Ishikawa (cell line): ENCODE measurements around the gene ZNF48.

Experiments used
- CEBPB ChIP-seq: IDR thresholded peaks from 2 replicates; pipeline ENCODE4 v1.6.1; 2012
- CREB1 ChIP-seq: IDR thresholded peaks from 2 replicates; pipeline ENCODE4 v1.6.1; 2012; ENCODE audit warnings: low read depth
- EGR1 ChIP-seq: IDR thresholded peaks from 2 replicates; pipeline ENCODE4 v1.6.1; 2012
- EP300 ChIP-seq: IDR thresholded peaks from 2 replicates; pipeline ENCODE4 v1.6.1; 2012; ENCODE audit warnings: borderline replicate concordance
- FOXM1 ChIP-seq: IDR thresholded peaks from 2 replicates; pipeline ENCODE4 v1.6.1; 2012; ENCODE audit warnings: low read depth, borderline replicate concordance
- NFIC ChIP-seq: IDR thresholded peaks from 2 replicates; pipeline ENCODE4 v1.6.1; 2012
- RAD21 ChIP-seq: IDR thresholded peaks from 2 replicates; pipeline ENCODE4 v1.6.1; 2012; ENCODE audit warnings: low read depth
- TAF1 ChIP-seq: IDR thresholded peaks from 2 replicates; pipeline ENCODE4 v1.6.1; 2012; ENCODE audit warnings: low read depth, mild to moderate bottlenecking
- TCF12 ChIP-seq: IDR thresholded peaks from 2 replicates; pipeline ENCODE4 v1.6.1; 2012; ENCODE audit warnings: low read depth
- TEAD4 ChIP-seq: IDR thresholded peaks from 2 replicates; pipeline ENCODE4 v1.6.1; 2012
- YY1 ChIP-seq: IDR thresholded peaks from 2 replicates; pipeline ENCODE4 v1.6.1; 2012; ENCODE audit warnings: low read depth
- ZBTB7A ChIP-seq: IDR thresholded peaks from 2 replicates; pipeline ENCODE4 v1.6.1; 2012; ENCODE audit warnings: low read depth
- TF ChIP-seq, protein P1 (sequence below): IDR thresholded peaks from 2 replicates; pipeline ENCODE4 v1.6.1; 2012
- TF ChIP-seq, protein P2 (sequence below): IDR thresholded peaks from 2 replicates; pipeline ENCODE4 v1.6.1; 2012
- TF ChIP-seq, protein P3 (sequence below): IDR thresholded peaks from 2 replicates; pipeline ENCODE4 v1.6.1; 2012; ENCODE audit warnings: low read depth, mild to moderate bottlenecking

ZNF48 gene

DNA sequence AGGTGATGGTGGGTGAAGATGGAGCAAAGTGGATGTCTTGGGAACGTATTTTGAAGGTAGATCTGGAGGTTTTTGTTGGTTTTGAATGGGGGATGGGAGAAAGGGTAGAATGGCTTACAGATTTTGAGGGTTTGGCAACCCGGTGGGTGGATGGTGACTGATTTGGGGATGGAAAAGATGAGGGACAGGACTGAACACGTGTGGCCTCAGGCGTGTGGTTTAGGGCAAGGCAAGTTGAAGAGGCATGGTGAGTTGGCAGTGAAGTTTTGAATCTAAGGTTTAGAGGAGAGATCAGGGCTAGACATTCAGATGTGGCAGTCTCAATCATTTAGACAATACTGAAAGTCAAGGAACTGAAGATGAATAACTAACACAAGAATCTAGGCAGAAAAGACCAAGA is 39.6 kb downstream of the ZNF48 start:
- TF ChIP-seq RAD21: no peak
- TF ChIP-seq, protein P1, sequence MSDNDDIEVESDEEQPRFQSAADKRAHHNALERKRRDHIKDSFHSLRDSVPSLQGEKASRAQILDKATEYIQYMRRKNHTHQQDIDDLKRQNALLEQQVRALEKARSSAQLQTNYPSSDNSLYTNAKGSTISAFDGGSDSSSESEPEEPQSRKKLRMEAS: no peak

DNA sequence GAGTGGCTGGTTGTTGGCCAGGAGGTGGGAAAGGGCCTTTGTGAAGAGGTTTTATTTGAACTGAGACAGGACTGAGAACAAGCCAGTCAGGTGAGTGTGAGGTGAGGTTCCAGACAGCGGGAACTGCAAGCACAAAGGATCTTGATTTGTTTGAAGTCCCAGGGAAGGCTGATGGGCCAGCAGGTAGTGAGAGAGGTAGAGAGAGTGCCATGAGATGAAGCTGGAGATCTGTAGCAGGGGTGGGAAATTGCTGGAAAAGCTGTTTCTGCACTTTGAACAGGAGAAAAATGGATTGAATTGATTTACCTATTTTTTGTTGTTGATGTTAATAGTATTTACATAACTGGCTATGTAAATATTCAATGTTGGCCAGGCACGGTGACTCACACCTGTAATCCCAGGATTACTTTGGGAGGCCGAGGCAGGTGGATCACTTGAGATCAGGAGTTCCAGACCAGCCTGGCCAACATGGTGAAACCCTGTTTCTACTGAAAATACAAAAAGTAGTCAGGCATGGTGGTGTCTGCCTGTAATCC is 42.4 kb downstream of the ZNF48 start:
- TF ChIP-seq, protein P2, sequence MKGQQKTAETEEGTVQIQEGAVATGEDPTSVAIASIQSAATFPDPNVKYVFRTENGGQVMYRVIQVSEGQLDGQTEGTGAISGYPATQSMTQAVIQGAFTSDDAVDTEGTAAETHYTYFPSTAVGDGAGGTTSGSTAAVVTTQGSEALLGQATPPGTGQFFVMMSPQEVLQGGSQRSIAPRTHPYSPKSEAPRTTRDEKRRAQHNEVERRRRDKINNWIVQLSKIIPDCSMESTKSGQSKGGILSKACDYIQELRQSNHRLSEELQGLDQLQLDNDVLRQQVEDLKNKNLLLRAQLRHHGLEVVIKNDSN: no peak
- TF ChIP-seq RAD21 (no peak), ZBTB7A (no peak), TEAD4 (no peak), CREB1 (no peak), EGR1 (no peak), TCF12 (no peak), NFIC (no peak), EP300 (no peak), CEBPB (no peak), YY1 (no peak), TAF1 (no peak), FOXM1 (no peak)
- TF ChIP-seq, protein P1: no peak
- TF ChIP-seq, protein P3, sequence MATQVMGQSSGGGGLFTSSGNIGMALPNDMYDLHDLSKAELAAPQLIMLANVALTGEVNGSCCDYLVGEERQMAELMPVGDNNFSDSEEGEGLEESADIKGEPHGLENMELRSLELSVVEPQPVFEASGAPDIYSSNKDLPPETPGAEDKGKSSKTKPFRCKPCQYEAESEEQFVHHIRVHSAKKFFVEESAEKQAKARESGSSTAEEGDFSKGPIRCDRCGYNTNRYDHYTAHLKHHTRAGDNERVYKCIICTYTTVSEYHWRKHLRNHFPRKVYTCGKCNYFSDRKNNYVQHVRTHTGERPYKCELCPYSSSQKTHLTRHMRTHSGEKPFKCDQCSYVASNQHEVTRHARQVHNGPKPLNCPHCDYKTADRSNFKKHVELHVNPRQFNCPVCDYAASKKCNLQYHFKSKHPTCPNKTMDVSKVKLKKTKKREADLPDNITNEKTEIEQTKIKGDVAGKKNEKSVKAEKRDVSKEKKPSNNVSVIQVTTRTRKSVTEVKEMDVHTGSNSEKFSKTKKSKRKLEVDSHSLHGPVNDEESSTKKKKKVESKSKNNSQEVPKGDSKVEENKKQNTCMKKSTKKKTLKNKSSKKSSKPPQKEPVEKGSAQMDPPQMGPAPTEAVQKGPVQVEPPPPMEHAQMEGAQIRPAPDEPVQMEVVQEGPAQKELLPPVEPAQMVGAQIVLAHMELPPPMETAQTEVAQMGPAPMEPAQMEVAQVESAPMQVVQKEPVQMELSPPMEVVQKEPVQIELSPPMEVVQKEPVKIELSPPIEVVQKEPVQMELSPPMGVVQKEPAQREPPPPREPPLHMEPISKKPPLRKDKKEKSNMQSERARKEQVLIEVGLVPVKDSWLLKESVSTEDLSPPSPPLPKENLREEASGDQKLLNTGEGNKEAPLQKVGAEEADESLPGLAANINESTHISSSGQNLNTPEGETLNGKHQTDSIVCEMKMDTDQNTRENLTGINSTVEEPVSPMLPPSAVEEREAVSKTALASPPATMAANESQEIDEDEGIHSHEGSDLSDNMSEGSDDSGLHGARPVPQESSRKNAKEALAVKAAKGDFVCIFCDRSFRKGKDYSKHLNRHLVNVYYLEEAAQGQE: no peak

DNA sequence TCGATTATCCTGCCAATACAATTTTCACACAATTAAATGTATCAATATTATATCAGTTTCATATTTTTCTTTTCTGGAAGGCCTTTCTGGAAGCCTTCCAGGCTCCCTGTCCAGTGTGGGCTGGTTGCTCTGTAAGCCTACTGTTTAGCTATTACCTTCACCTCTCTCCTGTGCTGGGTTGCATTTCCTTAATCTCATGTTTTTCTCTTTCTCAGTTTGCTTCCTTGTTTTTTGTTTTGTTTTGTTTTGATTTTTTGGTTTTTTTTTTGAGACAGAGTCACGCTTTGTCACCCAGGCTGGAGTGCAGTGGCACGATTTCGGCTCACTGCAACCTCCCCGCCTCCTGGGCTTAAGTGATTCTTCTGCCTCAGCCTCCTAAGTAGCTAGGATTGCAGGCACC is 43.6 kb downstream of the ZNF48 start:
- TF ChIP-seq TCF12 (no peak), EP300 (no peak), TAF1 (no peak), NFIC (no peak), YY1 (no peak), CEBPB (no peak), CREB1 (no peak), EGR1 (no peak), ZBTB7A (no peak), FOXM1 (no peak), TEAD4 (no peak), RAD21 (no peak)
- TF ChIP-seq, protein P2: no peak
- TF ChIP-seq, protein P3: no peak
- TF ChIP-seq, protein P1: no peak

DNA sequence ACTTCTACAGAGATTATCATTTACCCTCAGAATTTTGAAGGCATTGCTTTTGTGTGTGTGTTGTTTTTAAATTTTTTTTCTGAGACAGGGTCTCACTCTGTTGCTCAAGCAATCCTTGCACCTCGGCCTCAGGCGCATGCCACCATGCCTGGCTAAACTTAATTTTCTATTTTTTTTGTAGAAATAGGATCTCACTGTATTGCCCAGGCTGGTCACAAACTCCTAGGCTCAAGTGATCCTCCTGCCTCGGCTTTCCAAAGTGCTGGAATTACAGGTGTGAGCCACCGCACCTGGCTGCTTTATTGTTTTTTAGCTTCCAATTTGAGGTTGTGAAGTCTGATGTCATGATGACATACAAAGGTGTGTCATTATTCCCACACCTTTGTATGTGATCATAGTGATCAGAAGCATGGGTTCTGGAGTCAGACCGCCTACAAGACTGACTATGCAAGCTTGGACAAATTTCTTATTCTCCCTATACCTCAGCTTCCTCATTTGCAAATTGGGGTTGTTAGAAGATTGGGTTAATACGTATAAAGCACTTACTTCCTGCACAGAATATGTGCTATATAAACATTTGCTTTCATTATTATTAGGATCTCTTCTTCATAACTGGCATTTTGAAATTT is 44.6 kb downstream of the ZNF48 start:
- no peak for TF ChIP-seq YY1
- no peak for TF ChIP-seq TEAD4
- TF ChIP-seq, protein P3: no peak
- no peak for TF ChIP-seq CEBPB
- TF ChIP-seq EP300: no peak
- no peak for TF ChIP-seq TAF1
- TF ChIP-seq NFIC: no peak
- no peak for TF ChIP-seq FOXM1
- no peak for TF ChIP-seq EGR1
- no peak for TF ChIP-seq TCF12
- TF ChIP-seq CREB1: no peak
- TF ChIP-seq, protein P2: no peak
- TF ChIP-seq RAD21: no peak
- TF ChIP-seq ZBTB7A: no peak
- TF ChIP-seq, protein P1: no peak
